SK-N-SH treated with all-trans-retinoic acid at 6 μM for 48 hours (cell line): ENCODE measurements around the gene SAMD4B.

Experiments
- ATAC-seq: fragments of 200-7000 bp; cut with Tn5 transposase; 3 replicates; pipeline ENCODE4 v1.9.1; 2020; ENCODE audit warnings: mild to moderate bottlenecking, moderate library complexity
- ARNTL ChIP-seq: fragments of 450-650 bp; formaldehyde crosslinking; IDR thresholded peaks from 2 replicates; pipeline ENCODE4 v1.5.0; 2020; ENCODE audit warnings: low read depth, mild to moderate bottlenecking, moderate library complexity, borderline replicate concordance
- BACH2 ChIP-seq: fragments of 250-450 bp; sonication (Bioruptor Pico); IDR thresholded peaks from 2 replicates; pipeline ENCODE4 v1.9.0; 2021; ENCODE audit warnings: mild to moderate bottlenecking, borderline replicate concordance
- CSDC2 ChIP-seq: fragments of 250-450 bp; sonication (Bioruptor Pico); IDR thresholded peaks from 2 replicates; pipeline ENCODE4 v1.5.0; 2020; ENCODE audit warnings: mild to moderate bottlenecking, moderate library complexity
- CSRNP3 ChIP-seq: fragments of 250-450 bp; sonication (Bioruptor Pico); IDR thresholded peaks from 2 replicates; pipeline ENCODE4 v1.5.1; 2021; ENCODE audit warnings: mild to moderate bottlenecking, moderate library complexity
- GLIS3 ChIP-seq: fragments of 250-450 bp; sonication (Bioruptor Pico); IDR thresholded peaks from 2 replicates; pipeline ENCODE4 v1.5.0; 2020; ENCODE audit warnings: mild to moderate bottlenecking, moderate library complexity
- ISL1 ChIP-seq: fragments of 250-450 bp; sonication (Bioruptor Pico); IDR thresholded peaks from 2 replicates; pipeline ENCODE4 v2.1.2; 2022; ENCODE audit warnings: mild to moderate bottlenecking, moderate library complexity
- OSR1 ChIP-seq: fragments of 250-450 bp; sonication (Bioruptor Pico); IDR thresholded peaks from 2 replicates; pipeline ENCODE4 v1.8.0; 2022; ENCODE audit warnings: moderate library complexity, mild to moderate bottlenecking, inconsistent platforms
- PATZ1 ChIP-seq: fragments of 250-450 bp; sonication (Bioruptor Pico); IDR thresholded peaks from 2 replicates; pipeline ENCODE4 v1.8.0; 2020; ENCODE audit warnings: mild to moderate bottlenecking, moderate library complexity, borderline replicate concordance
- PPARA ChIP-seq: fragments of 250-450 bp; sonication (Bioruptor Pico); IDR thresholded peaks from 2 replicates; pipeline ENCODE4 v1.5.0; 2020; ENCODE audit warnings: mild to moderate bottlenecking, borderline replicate concordance
- RARB ChIP-seq: fragments of 250-450 bp; sonication (Bioruptor Pico); IDR thresholded peaks from 2 replicates; pipeline ENCODE4 v1.8.0; 2021; ENCODE audit warnings: mild to moderate bottlenecking, moderate library complexity
- SNAI2 ChIP-seq: fragments of 250-450 bp; sonication (Bioruptor Pico); IDR thresholded peaks from 2 replicates; pipeline ENCODE4 v1.5.0; 2020; ENCODE audit warnings: mild to moderate bottlenecking, moderate library complexity
- TCF4 ChIP-seq: fragments of 250-450 bp; sonication (Bioruptor Pico); IDR thresholded peaks from 2 replicates; pipeline ENCODE4 v1.8.0; 2021; ENCODE audit warnings: mild to moderate bottlenecking, moderate library complexity, borderline replicate concordance
- TOX ChIP-seq: fragments of 250-450 bp; sonication (Bioruptor Pico); IDR thresholded peaks from 2 replicates; pipeline ENCODE4 v1.8.0; 2021; ENCODE audit warnings: mild to moderate bottlenecking, moderate library complexity, borderline replicate concordance
- TSHZ2 ChIP-seq: fragments of 250-450 bp; sonication (Bioruptor Pico); IDR thresholded peaks from 2 replicates; pipeline ENCODE4 v1.5.0; 2020; ENCODE audit warnings: mild to moderate bottlenecking, moderate library complexity
- ZC3H10 ChIP-seq: fragments of 250-450 bp; sonication (Bioruptor Pico); IDR thresholded peaks from 2 replicates; pipeline ENCODE4 v1.5.1; 2021; ENCODE audit warnings: mild to moderate bottlenecking, moderate library complexity
- ZFP3 ChIP-seq: fragments of 250-450 bp; sonication (Bioruptor Pico); IDR thresholded peaks from 2 replicates; pipeline ENCODE4 v1.5.0; 2020; ENCODE audit warnings: mild to moderate bottlenecking, moderate library complexity
- ZFP30 ChIP-seq: fragments of 450-650 bp; formaldehyde crosslinking; IDR thresholded peaks from 2 replicates; pipeline ENCODE4 v1.5.0; 2022; ENCODE audit warnings: mild to moderate bottlenecking, moderate library complexity
- ZNF565 ChIP-seq: fragments of 450-650 bp; formaldehyde crosslinking; conservative IDR thresholded peaks from 2 replicates; pipeline ENCODE4 v1.5.0; 2020; ENCODE audit warnings: low read depth, mild to moderate bottlenecking, moderate library complexity
- ZNF70 ChIP-seq: fragments of 450-650 bp; formaldehyde crosslinking; IDR thresholded peaks from 2 replicates; pipeline ENCODE4 v1.5.0; 2020; ENCODE audit warnings: mild to moderate bottlenecking, moderate library complexity
- ZNF8 ChIP-seq: fragments of 450-650 bp; formaldehyde crosslinking; IDR thresholded peaks from 2 replicates; pipeline ENCODE4 v1.5.0; 2020; ENCODE audit warnings: mild to moderate bottlenecking, moderate library complexity

Gene SAMD4B

GRCh38 chr19:39405261-39405957, 63.2 kb downstream of the SAMD4B start:
- TF ChIP-seq BACH2 (CRISPR knock-in tag) (no peak), PATZ1 (CRISPR knock-in tag) (no peak), ISL1 (CRISPR knock-in tag) (no peak), ZNF565 (no peak), CSRNP3 (no peak), TCF4 (CRISPR knock-in tag) (no peak), ARNTL (CRISPR knock-in tag) (no peak), SNAI2 (CRISPR knock-in tag) (no peak), CSDC2 (no peak), RARB (CRISPR knock-in tag) (no peak)
- ATAC-seq = no peak

GRCh38 chr19:39405958-39406655, 63.9 kb downstream of the SAMD4B start:
- no peak for TF ChIP-seq CSDC2
- TF ChIP-seq PATZ1 (CRISPR knock-in tag) = no peak
- no peak for ATAC-seq

GRCh38 chr19:39406656-39407409, 64.6 kb downstream of the SAMD4B start, which contains the start of gene ZFP36:
ZFP36 (plus strand) TSS chr19:39406847; CDS start chr19:39406905, 58 bp downstream.
- TF ChIP-seq ZFP30 (CRISPR knock-in tag) (no peak), RARB (CRISPR knock-in tag) (peak; percentile 53; the same call in 1 of the 2 replicates), ZC3H10 (CRISPR knock-in tag) (peak; percentile 47; the same call in 1 of the 2 replicates), PATZ1 (CRISPR knock-in tag) (peak; percentile 57; the same call in 1 of the 2 replicates), TOX (peak; percentile 32; the same call in 1 of the 2 replicates), TSHZ2 (CRISPR knock-in tag) (no peak)
- ATAC-seq = peak; percentile 24

- TF ChIP-seq ZC3H10 (CRISPR knock-in tag) (no peak), BACH2 (CRISPR knock-in tag) (no peak), PPARA (CRISPR knock-in tag) (no peak), ZNF8 (CRISPR knock-in tag) (no peak), GLIS3 (CRISPR knock-in tag) (no peak), ZNF70 (CRISPR knock-in tag) (no peak), OSR1 (no peak), ZFP3 (CRISPR knock-in tag) (no peak), ARNTL (CRISPR knock-in tag) (no peak)
- ATAC-seq = no peak
These were observed 65.1 kb downstream of the SAMD4B start for GRCh38 chr19:39407410-39407659.
